Progenitor cell of endocrine pancreas (in vitro differentiated cells): ENCODE measurements around the gene ANGPTL7. TPM values are rescaled to one million over a fixed set of nuclear protein-coding genes. Genes with fewer than 3 reads are reported as not detected.

Experiments used
- DNase-seq: peaks from one replicate; pipeline ENCODE4 v3.0.0; 2021; ENCODE audit warnings: low spot score; ENCODE audit not compliant: unreplicated experiment
- H3K27ac Mint-ChIP-seq: 2 replicates; pipeline ENCODE4 v1.8.0; 2021; ENCODE audit warnings: mild to moderate bottlenecking, moderate library complexity, mixed read lengths
- H3K27me3 Mint-ChIP-seq: 2 replicates; pipeline ENCODE4 v1.8.0; 2021; ENCODE audit warnings: mixed read lengths
- H3K36me3 Mint-ChIP-seq: 2 replicates; pipeline ENCODE4 v1.8.0; 2022; ENCODE audit warnings: mixed read lengths; ENCODE audit not compliant: insufficient read depth
- H3K4me1 Mint-ChIP-seq: 2 replicates; pipeline ENCODE4 v1.8.0; 2021; ENCODE audit warnings: low read depth, mixed read lengths
- H3K4me3 Mint-ChIP-seq: 2 replicates; pipeline ENCODE4 v1.8.0; 2021; ENCODE audit warnings: low read depth, mild to moderate bottlenecking, moderate library complexity, mixed read lengths
- H3K9me3 Mint-ChIP-seq: 2 replicates; pipeline ENCODE4 v1.8.0; 2021; ENCODE audit warnings: low read depth, mixed read lengths
- CTCF ChIP-seq: fragments of 200-600 bp; sonication (generic); IDR thresholded peaks from one replicate; pipeline ENCODE4 v1.5.0; 2021; ENCODE audit warnings: antibody characterized with exemption, mild to moderate bottlenecking; ENCODE audit not compliant: unreplicated experiment
- total RNA-seq: library from RNA; stranded (reverse); gene quantifications from 2 replicates; pipeline ENCODE4 v1.2.1, GENCODE V29; 2021

ANGPTL7 gene
- total RNA-seq, 1 donor from 2014 or later: not detected

GRCh38 chr1:11152755-11153154, 36.4 kb upstream of the ANGPTL7 start:
- DNase-seq: no peak
- peaks cover 11% of the 10 kb centered on the region for H3K36me3 Mint-ChIP-seq
- no peak overlapping the region for H3K27ac Mint-ChIP-seq
- no peaks in the 10 kb centered on the region for H3K9me3 Mint-ChIP-seq
- no peaks in the 10 kb centered on the region for H3K4me1 Mint-ChIP-seq
- no peak overlapping the region for H3K4me3 Mint-ChIP-seq
- TF ChIP-seq CTCF: no peak
- H3K27me3 Mint-ChIP-seq: no peaks in the 10 kb centered on the region

- no peaks in the 10 kb centered on the region for H3K9me3 Mint-ChIP-seq
- H3K27me3 Mint-ChIP-seq: no peaks in the 10 kb centered on the region
- H3K27ac Mint-ChIP-seq: no peak overlapping the region
- H3K36me3 Mint-ChIP-seq: peaks cover 11% of the 10 kb centered on the region
- TF ChIP-seq CTCF: no peak
- H3K4me1 Mint-ChIP-seq: no peaks in the 10 kb centered on the region
- no peak for DNase-seq
- no peak overlapping the region for H3K4me3 Mint-ChIP-seq
Measured at GRCh38 chr1:11153184-11153583, 36.0 kb upstream of the ANGPTL7 start.

GRCh38 chr1:11156441-11156840, 32.7 kb upstream of the ANGPTL7 start:
- no peaks in the 10 kb centered on the region for H3K4me1 Mint-ChIP-seq
- peaks cover 15% of the 10 kb centered on the region for H3K36me3 Mint-ChIP-seq

GRCh38 chr1:11156963-11157362, 32.2 kb upstream of the ANGPTL7 start:
- no peak overlapping the region for H3K4me3 Mint-ChIP-seq
- H3K9me3 Mint-ChIP-seq: no peaks in the 10 kb centered on the region
- H3K36me3 Mint-ChIP-seq: peaks cover 20% of the 10 kb centered on the region
- no peak for DNase-seq
- TF ChIP-seq CTCF: no peak
- H3K27ac Mint-ChIP-seq: no peak overlapping the region
- no peaks in the 10 kb centered on the region for H3K4me1 Mint-ChIP-seq
- no peaks in the 10 kb centered on the region for H3K27me3 Mint-ChIP-seq

More at GRCh38 chr1:11156441-11156840, 32.7 kb upstream of the ANGPTL7 start:
- no peak for DNase-seq
- H3K4me3 Mint-ChIP-seq: no peak overlapping the region
- no peak for TF ChIP-seq CTCF
- H3K9me3 Mint-ChIP-seq: no peaks in the 10 kb centered on the region
- no peak overlapping the region for H3K27ac Mint-ChIP-seq
- H3K27me3 Mint-ChIP-seq: no peaks in the 10 kb centered on the region

GRCh38 chr1:11157394-11157793, 31.8 kb upstream of the ANGPTL7 start:
- Mint-ChIP-seq H3K27me3 (no peaks in the 10 kb centered on the region), H3K36me3 (peaks cover 24% of the 10 kb centered on the region), H3K9me3 (no peaks in the 10 kb centered on the region), H3K4me1 (no peaks in the 10 kb centered on the region), H3K4me3 (no peak overlapping the region), H3K27ac (no peak overlapping the region)
- TF ChIP-seq CTCF: no peak
- DNase-seq: no peak
